Measurements from ENCODE around the gene PDZD2.
"Not testable (repeated sequence)": the region's sequence is repeated elsewhere in the genome, so short reads cannot be mapped to it uniquely, and the experiment has no call there.

The PDZD2 gene

GRCh38 chr5:32118922-32119321, 480.0 kb downstream of the PDZD2 start:
- H3K79me2 ChIP-seq (ENCODE audit: control insufficient read depth, insufficient read depth, low read length, unreplicated experiment): peaks cover 25% of the 10 kb centered on the region
- H3K36me3 ChIP-seq (ENCODE audit: insufficient read depth, low read length): peaks cover 19% of the 10 kb centered on the region
- H3K27ac ChIP-seq (ENCODE audit: low read depth, low read length); H3K27me3 ChIP-seq (ENCODE audit: insufficient read depth, low read length); H2AFZ ChIP-seq (ENCODE audit: low read length, unreplicated experiment); H3K4me1 ChIP-seq (ENCODE audit: control insufficient read depth, insufficient read depth, low read length, unreplicated experiment); H3K4me3 ChIP-seq (ENCODE audit: low read depth, low read length): not testable (repeated sequence)

GRCh38 chr5:32123058-32123805, 484.3 kb downstream of the PDZD2 start:
- H3K27me3 ChIP-seq (ENCODE audit: insufficient read depth, low read length): no peaks in the 10 kb centered on the region
- no peak overlapping the region for H3K27ac ChIP-seq (ENCODE audit: low read depth, low read length)
- no peak overlapping the region for H2AFZ ChIP-seq (ENCODE audit: low read length, unreplicated experiment)
- H3K79me2 ChIP-seq (ENCODE audit: control insufficient read depth, insufficient read depth, low read length, unreplicated experiment): peaks cover 35% of the 10 kb centered on the region
- no peak overlapping the region for H3K4me3 ChIP-seq (ENCODE audit: low read depth, low read length)
- peaks cover 29% of the 10 kb centered on the region for H3K36me3 ChIP-seq (ENCODE audit: insufficient read depth, low read length)
- no peaks in the 10 kb centered on the region for H3K4me1 ChIP-seq (ENCODE audit: control insufficient read depth, insufficient read depth, low read length, unreplicated experiment)

- H3K27ac ChIP-seq (ENCODE audit: low read depth, low read length): no peak overlapping the region
- H3K4me1 ChIP-seq (ENCODE audit: control insufficient read depth, insufficient read depth, low read length, unreplicated experiment): no peaks in the 10 kb centered on the region
- no peaks in the 10 kb centered on the region for H3K27me3 ChIP-seq (ENCODE audit: insufficient read depth, low read length)
- peaks cover 38% of the 10 kb centered on the region for H3K79me2 ChIP-seq (ENCODE audit: control insufficient read depth, insufficient read depth, low read length, unreplicated experiment)
- H3K36me3 ChIP-seq (ENCODE audit: insufficient read depth, low read length): peaks cover 29% of the 10 kb centered on the region
- no peak overlapping the region for H3K4me3 ChIP-seq (ENCODE audit: low read depth, low read length)
- H2AFZ ChIP-seq (ENCODE audit: low read length, unreplicated experiment): no peak overlapping the region
Observed at GRCh38 chr5:32123889-32124676, 485.2 kb downstream of the PDZD2 start.

- H3K36me3 ChIP-seq (ENCODE audit: insufficient read depth, low read length): peaks cover 21% of the 10 kb centered on the region; the same call in 1 of the 2 replicates
- H3K4me1 ChIP-seq (ENCODE audit: control insufficient read depth, insufficient read depth, low read length, unreplicated experiment): peaks cover 8% of the 10 kb centered on the region
- H3K27ac ChIP-seq (ENCODE audit: low read depth, low read length): no peak overlapping the region
- peaks cover 50% of the 10 kb centered on the region for H3K79me2 ChIP-seq (ENCODE audit: control insufficient read depth, insufficient read depth, low read length, unreplicated experiment)
- H3K4me3 ChIP-seq (ENCODE audit: low read depth, low read length): no peak overlapping the region
- no peak overlapping the region for H2AFZ ChIP-seq (ENCODE audit: low read length, unreplicated experiment)
- H3K27me3 ChIP-seq (ENCODE audit: insufficient read depth, low read length): no peaks in the 10 kb centered on the region
Observed at GRCh38 chr5:32126691-32127090, 487.8 kb downstream of the PDZD2 start.

- no peaks in the 10 kb centered on the region for H3K27me3 ChIP-seq (ENCODE audit: insufficient read depth, low read length)
- H3K4me1 ChIP-seq (ENCODE audit: control insufficient read depth, insufficient read depth, low read length, unreplicated experiment): peaks cover 8% of the 10 kb centered on the region
- H3K27ac ChIP-seq (ENCODE audit: low read depth, low read length): no peak overlapping the region
- no peak overlapping the region for H3K4me3 ChIP-seq (ENCODE audit: low read depth, low read length)
- no peak overlapping the region for H2AFZ ChIP-seq (ENCODE audit: low read length, unreplicated experiment)
- H3K79me2 ChIP-seq (ENCODE audit: control insufficient read depth, insufficient read depth, low read length, unreplicated experiment): peaks cover 50% of the 10 kb centered on the region
- H3K36me3 ChIP-seq (ENCODE audit: insufficient read depth, low read length): peaks cover 15% of the 10 kb centered on the region; the same call in 1 of the 2 replicates
Observed at GRCh38 chr5:32127711-32128110, 488.8 kb downstream of the PDZD2 start.

- peaks cover 8% of the 10 kb centered on the region for H3K4me1 ChIP-seq (ENCODE audit: control insufficient read depth, insufficient read depth, low read length, unreplicated experiment)
- H2AFZ ChIP-seq (ENCODE audit: low read length, unreplicated experiment): no peak overlapping the region
- H3K27me3 ChIP-seq (ENCODE audit: insufficient read depth, low read length): no peaks in the 10 kb centered on the region
- H3K36me3 ChIP-seq (ENCODE audit: insufficient read depth, low read length): 0 out of 2 replicates have a peak, but pooled peaks cover 11% of the 10 kb centered on the region
- H3K27ac ChIP-seq (ENCODE audit: low read depth, low read length): no peak overlapping the region
- H3K79me2 ChIP-seq (ENCODE audit: control insufficient read depth, insufficient read depth, low read length, unreplicated experiment): peaks cover 51% of the 10 kb centered on the region
- H3K4me3 ChIP-seq (ENCODE audit: low read depth, low read length): no peak overlapping the region
Observed at GRCh38 chr5:32129074-32129598, 490.2 kb downstream of the PDZD2 start.

GRCh38 chr5:32130865-32131264, 491.9 kb downstream of the PDZD2 start:
- Histone ChIP-seq H2AFZ (ENCODE audit: low read length, unreplicated experiment) (no peak overlapping the region), H3K4me1 (ENCODE audit: control insufficient read depth, insufficient read depth, low read length, unreplicated experiment) (peaks cover 8% of the 10 kb centered on the region), H3K27me3 (ENCODE audit: insufficient read depth, low read length) (no peaks in the 10 kb centered on the region), H3K27ac (ENCODE audit: low read depth, low read length) (no peak overlapping the region), H3K79me2 (ENCODE audit: control insufficient read depth, insufficient read depth, low read length, unreplicated experiment) (peaks cover 56% of the 10 kb centered on the region), H3K36me3 (ENCODE audit: insufficient read depth, low read length) (peaks cover 15% of the 10 kb centered on the region), H3K4me3 (ENCODE audit: low read depth, low read length) (no peak overlapping the region)

- Histone ChIP-seq H2AFZ (ENCODE audit: low read length, unreplicated experiment) (no peak overlapping the region), H3K27ac (ENCODE audit: low read depth, low read length) (no peak overlapping the region), H3K27me3 (ENCODE audit: insufficient read depth, low read length) (no peaks in the 10 kb centered on the region), H3K36me3 (ENCODE audit: insufficient read depth, low read length) (peaks cover 11% of the 10 kb centered on the region), H3K4me3 (ENCODE audit: low read depth, low read length) (no peak overlapping the region), H3K4me1 (ENCODE audit: control insufficient read depth, insufficient read depth, low read length, unreplicated experiment) (peaks cover 8% of the 10 kb centered on the region), H3K79me2 (ENCODE audit: control insufficient read depth, insufficient read depth, low read length, unreplicated experiment) (peaks cover 52% of the 10 kb centered on the region)
Observed at GRCh38 chr5:32131604-32132003, 492.7 kb downstream of the PDZD2 start.

- Histone ChIP-seq H3K4me1 (ENCODE audit: control insufficient read depth, insufficient read depth, low read length, unreplicated experiment) (peaks cover 8% of the 10 kb centered on the region), H2AFZ (ENCODE audit: low read length, unreplicated experiment) (no peak overlapping the region), H3K36me3 (ENCODE audit: insufficient read depth, low read length) (peaks cover 11% of the 10 kb centered on the region), H3K27ac (ENCODE audit: low read depth, low read length) (no peak overlapping the region), H3K27me3 (ENCODE audit: insufficient read depth, low read length) (no peaks in the 10 kb centered on the region), H3K79me2 (ENCODE audit: control insufficient read depth, insufficient read depth, low read length, unreplicated experiment) (peaks cover 43% of the 10 kb centered on the region), H3K4me3 (ENCODE audit: low read depth, low read length) (no peak overlapping the region)
Observed at GRCh38 chr5:32132757-32133156, 493.8 kb downstream of the PDZD2 start.

GRCh38 chr5:32135086-32135485, 496.2 kb downstream of the PDZD2 start:
- peaks cover 45% of the 10 kb centered on the region for H3K79me2 ChIP-seq (ENCODE audit: control insufficient read depth, insufficient read depth, low read length, unreplicated experiment)
- H2AFZ ChIP-seq (ENCODE audit: low read length, unreplicated experiment): no peak overlapping the region
- peaks cover 8% of the 10 kb centered on the region for H3K4me1 ChIP-seq (ENCODE audit: control insufficient read depth, insufficient read depth, low read length, unreplicated experiment)
- H3K4me3 ChIP-seq (ENCODE audit: low read depth, low read length): no peak overlapping the region
- H3K36me3 ChIP-seq (ENCODE audit: insufficient read depth, low read length): peaks cover 11% of the 10 kb centered on the region
- no peak overlapping the region for H3K27ac ChIP-seq (ENCODE audit: low read depth, low read length)
- H3K27me3 ChIP-seq (ENCODE audit: insufficient read depth, low read length): no peaks in the 10 kb centered on the region

Data from ACC112 (cell line).